IPS-20b (cell line): ENCODE data around the gene TRA2B.
A peak's percentile ranks its signal among the peaks of the same experiment; 100 is the strongest.

ENCODE experiments used
- H3K27ac ChIP-seq: one replicate; pipeline ENCODE4 v1.5.1; 2013; ENCODE audit warnings: low read length
- H3K27me3 ChIP-seq: 2 replicates; pipeline ENCODE4 v1.6.1; 2013; ENCODE audit warnings: mild to moderate bottlenecking, low read length, inconsistent platforms; ENCODE audit not compliant: insufficient read depth
- H3K36me3 ChIP-seq: 2 replicates; pipeline ENCODE4 v1.6.1; 2013; ENCODE audit warnings: low read depth, mild to moderate bottlenecking, inconsistent platforms, low read length, moderate library complexity; ENCODE audit not compliant: insufficient read depth
- H3K4me1 ChIP-seq: 2 replicates; pipeline ENCODE4 v1.6.1; 2013; ENCODE audit warnings: mild to moderate bottlenecking, control low read depth, inconsistent platforms, low read length, moderate library complexity; ENCODE audit not compliant: insufficient read depth
- H3K4me3 ChIP-seq: 2 replicates; pipeline ENCODE4 v1.5.1; 2013; ENCODE audit warnings: mild to moderate bottlenecking, low read length, inconsistent platforms
- H3K9ac ChIP-seq: 2 replicates; pipeline ENCODE4 v1.6.1; 2013; ENCODE audit warnings: low read depth, mild to moderate bottlenecking, inconsistent platforms, low read length, moderate library complexity
- H3K9me3 ChIP-seq: 2 replicates; pipeline ENCODE4 v1.6.1; 2013; ENCODE audit warnings: mild to moderate bottlenecking, low read depth, low read length, inconsistent platforms; ENCODE audit not compliant: insufficient read depth

The TRA2B gene

DNA sequence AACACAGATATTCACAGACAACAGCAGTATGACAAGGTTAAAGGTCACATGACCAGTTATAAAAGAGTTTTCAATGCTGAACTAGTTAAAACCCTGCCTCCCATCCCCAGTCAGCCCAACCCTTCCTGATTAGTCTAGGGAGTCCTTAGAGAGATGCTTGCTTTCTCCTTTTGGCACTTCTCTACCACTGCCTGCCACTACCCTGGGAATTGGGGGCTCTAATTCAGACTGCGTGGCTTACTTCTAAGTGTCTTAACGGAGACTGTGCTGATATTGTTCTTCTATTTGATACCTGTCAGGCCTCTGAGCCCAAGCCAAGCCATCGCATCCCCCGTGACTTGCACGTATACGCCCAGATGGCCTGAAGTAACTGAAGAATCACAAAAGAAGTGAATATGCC lies 11.7 kb upstream of the TRA2B start:
- Histone ChIP-seq H3K27me3 (no peaks in the 10 kb centered on the region), H3K27ac (no peak overlapping the region), H3K9ac (no peak overlapping the region)

DNA sequence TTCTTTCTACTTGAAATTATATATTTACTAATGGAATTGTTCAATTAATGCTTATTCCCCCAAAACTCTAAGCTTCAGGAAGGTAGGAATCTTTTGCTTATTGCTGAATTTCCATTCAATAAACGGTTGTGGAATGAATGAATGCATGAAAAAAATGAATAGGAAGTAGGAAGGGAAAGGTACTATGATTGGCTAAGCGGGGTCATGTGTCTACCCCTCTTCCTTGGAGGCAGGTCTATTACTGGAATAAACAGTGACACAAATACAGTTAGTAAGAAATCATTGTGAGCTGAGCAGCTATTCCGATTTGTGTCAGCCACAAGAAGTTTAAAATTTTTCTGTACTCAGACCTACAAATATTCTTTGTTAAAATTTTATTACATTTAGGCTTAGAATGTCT lies 10.5 kb upstream of the TRA2B start:
- H3K4me3 ChIP-seq: no peak overlapping the region
- no peaks in the 10 kb centered on the region for H3K9me3 ChIP-seq
- H3K27ac ChIP-seq: no peak overlapping the region
- no peaks in the 10 kb centered on the region for H3K27me3 ChIP-seq
- H3K9ac ChIP-seq: no peak overlapping the region
- H3K4me1 ChIP-seq: peaks cover 1% of the 10 kb centered on the region
- H3K36me3 ChIP-seq: no peaks in the 10 kb centered on the region

More for the DNA sequence above, 11.7 kb upstream of the TRA2B start:
- no peaks in the 10 kb centered on the region for H3K36me3 ChIP-seq
- H3K4me1 ChIP-seq: no peaks in the 10 kb centered on the region
- no peak overlapping the region for H3K4me3 ChIP-seq
- no peaks in the 10 kb centered on the region for H3K9me3 ChIP-seq

DNA sequence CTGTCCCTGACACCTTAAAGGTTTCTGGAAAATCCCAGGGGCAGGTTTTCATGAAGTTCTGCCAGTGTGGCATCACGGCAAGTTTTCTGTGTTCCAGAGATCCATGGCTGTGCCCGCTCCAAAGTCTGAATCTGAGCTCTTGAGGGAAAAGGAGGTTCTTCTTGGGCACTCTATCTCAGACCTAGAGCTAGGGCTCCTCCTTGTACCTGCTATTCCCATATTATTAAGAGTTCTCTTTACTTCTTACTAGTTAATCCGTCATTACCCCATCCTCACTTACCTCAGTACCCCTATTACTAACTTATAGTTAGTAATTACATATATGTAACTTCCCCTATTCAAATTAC lies 5.9 kb upstream of the TRA2B start:
- Histone ChIP-seq H3K27me3 (no peaks in the 10 kb centered on the region), H3K4me1 (peaks cover 5% of the 10 kb centered on the region), H3K9me3 (no peaks in the 10 kb centered on the region), H3K36me3 (no peaks in the 10 kb centered on the region), H3K27ac (no peak overlapping the region), H3K9ac (no peak overlapping the region), H3K4me3 (no peak overlapping the region)

DNA sequence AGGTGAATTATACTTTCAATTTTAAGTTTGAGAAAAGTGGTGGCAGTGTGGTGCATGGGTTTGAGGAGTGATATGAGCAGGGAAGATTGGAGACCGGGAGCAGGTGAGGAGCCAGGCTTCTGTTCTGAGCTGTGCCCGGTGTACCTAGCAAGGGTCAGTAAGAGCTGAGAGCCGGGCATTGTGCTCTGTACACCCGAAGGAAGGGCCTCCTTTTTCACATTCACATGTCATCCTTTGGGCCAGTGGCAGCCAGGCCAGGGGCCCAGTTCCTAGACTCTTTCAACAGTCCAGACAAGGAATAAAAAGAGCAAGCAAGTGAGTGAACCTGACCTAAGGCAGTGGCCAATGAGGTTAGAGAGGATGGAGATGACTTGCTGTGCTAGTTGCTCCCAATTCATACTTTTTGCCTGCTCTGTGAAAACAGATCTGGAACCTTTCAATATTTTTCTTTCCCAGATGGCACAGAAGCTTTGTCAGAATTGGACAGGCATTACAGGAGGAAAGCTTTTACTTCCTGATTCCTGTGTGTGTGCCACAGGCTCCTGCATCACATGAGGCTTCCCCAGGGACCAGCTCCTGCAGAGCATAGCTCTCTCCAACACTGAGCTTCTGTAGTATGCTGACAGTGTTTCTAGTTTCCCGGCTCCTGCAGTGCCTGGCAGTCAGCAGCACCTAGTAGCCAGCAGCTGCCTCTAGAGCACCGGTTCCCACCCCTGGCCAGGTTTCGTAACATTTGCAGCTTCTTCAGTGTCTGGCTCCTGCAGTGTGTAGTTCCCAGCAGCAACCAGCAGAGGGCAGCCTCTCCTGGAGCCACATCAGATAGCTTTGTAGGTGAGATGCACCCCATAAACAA lies 5.3 kb upstream of the TRA2B start:
- H3K9ac ChIP-seq: peak overlapping the region; percentile 30; the same call in 1 of the 2 replicates
- no peaks in the 10 kb centered on the region for H3K27me3 ChIP-seq
- no peaks in the 10 kb centered on the region for H3K9me3 ChIP-seq
- H3K27ac ChIP-seq: no peak overlapping the region
- H3K4me3 ChIP-seq: no peak overlapping the region
- H3K4me1 ChIP-seq: peaks cover 5% of the 10 kb centered on the region
- no peaks in the 10 kb centered on the region for H3K36me3 ChIP-seq

DNA sequence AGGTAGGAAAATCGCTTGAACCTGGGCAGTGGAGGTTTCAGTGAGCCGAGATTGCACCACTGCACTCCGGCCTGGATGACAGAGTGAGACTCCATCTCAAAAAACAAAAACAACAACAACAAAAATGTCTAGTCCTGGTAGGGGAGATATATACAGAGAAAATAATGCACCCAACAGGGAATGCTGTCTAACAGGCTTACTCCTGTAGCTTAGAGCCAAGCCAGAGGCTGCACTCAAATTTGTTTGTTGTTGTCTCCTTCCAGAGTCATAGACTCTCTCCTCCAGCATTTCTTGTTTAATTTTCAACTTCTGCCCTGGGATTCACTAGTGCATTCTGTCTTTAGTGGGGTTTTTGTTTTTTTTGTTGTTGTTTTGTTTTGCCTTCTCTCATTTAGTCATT lies 4.6 kb upstream of the TRA2B start:
- Histone ChIP-seq H3K36me3 (peaks cover 3% of the 10 kb centered on the region; the same call in 1 of the 2 replicates), H3K4me1 (peaks cover 5% of the 10 kb centered on the region), H3K9me3 (no peaks in the 10 kb centered on the region), H3K27ac (no peak overlapping the region), H3K27me3 (no peaks in the 10 kb centered on the region), H3K4me3 (no peak overlapping the region), H3K9ac (no peak overlapping the region)

DNA sequence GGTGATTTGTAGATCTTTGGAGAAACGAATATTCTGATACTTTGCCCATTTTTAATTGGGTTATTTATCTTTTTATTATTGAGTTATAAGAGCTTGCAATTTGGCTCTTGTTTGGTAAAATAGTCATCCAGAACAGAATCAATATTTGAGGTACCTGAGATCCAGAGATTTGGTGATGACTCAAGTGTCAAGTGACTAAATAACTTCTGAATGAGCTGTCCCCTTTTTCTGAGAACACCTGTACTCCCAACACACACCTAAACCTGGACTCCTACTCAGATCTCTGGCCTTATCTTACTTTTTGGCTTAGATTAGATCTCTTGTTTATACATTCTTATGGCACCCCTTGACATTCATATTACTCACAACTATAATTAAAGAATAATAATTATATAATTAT lies 3.1 kb upstream of the TRA2B start:
- H3K36me3 ChIP-seq: peaks cover 7% of the 10 kb centered on the region; the same call in 1 of the 2 replicates
- no peak overlapping the region for H3K4me3 ChIP-seq
- no peak overlapping the region for H3K27ac ChIP-seq
- H3K27me3 ChIP-seq: no peaks in the 10 kb centered on the region
- H3K9me3 ChIP-seq: no peaks in the 10 kb centered on the region
- H3K4me1 ChIP-seq: peaks cover 5% of the 10 kb centered on the region
- no peak overlapping the region for H3K9ac ChIP-seq

DNA sequence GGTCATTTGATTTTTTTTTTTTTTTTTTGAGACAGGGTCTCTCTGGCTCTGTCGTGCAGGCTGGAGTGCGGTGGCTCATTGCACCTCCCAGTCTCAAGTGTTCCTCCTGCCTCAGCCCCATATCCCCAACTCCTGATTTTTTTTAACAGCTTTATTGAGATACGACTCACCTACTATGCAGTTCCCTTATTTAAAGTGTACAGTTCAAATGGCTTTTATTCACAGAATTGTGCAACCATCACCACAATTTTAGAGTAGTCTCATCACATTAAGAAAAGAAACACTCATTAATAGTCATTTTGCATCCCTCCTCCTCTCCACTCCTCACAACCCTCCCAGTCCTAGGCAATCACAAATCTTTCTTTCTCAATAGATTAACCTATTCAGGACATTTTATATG lies 1.9 kb upstream of the TRA2B start:
- Histone ChIP-seq H3K4me1 (peaks cover 5% of the 10 kb centered on the region), H3K9me3 (no peaks in the 10 kb centered on the region), H3K9ac (no peak overlapping the region), H3K27ac (no peak overlapping the region), H3K36me3 (peaks cover 9% of the 10 kb centered on the region; the same call in 1 of the 2 replicates), H3K27me3 (no peaks in the 10 kb centered on the region), H3K4me3 (no peak overlapping the region)

DNA sequence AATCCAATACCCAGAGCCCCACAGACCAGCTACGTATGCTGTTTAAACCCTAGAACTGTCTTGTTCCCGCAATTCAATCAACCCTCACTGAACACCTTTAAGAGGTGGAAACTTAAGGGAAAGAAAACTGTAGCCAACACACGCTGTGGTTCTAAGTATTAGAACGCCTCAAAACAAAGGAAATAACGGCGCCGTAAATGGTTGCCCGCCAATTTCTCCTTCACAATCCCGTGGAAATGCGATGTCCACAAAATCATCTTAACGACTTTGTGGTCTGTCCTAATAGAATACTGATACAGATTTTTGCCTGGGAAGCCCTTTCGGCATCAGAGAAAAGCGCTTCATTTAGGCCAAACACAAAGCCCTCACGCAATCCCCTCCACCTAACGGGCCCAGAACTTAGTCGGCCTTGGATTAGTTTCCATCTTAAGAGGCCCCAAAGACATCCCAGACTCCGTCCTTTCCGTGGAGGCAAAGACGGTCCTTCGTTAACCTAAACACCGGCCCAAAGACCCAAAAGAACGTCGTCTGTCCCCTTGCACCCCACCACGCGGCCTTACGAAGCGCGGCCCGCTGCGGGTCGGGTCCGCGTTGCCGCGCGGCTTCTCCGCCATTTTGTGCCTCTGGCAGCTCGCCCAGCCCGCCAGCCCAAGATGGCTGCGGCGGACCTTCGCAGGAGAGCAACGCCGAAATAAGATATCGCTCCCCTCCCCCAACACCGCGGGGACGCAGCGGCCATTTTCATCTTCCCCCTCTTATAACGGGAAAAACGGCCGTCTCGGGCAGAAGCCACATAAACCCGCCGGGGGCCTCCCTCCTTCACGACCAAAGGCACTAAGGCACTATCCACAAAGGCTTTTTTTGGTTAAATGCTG lies 763 bp downstream of the TRA2B start:
- H3K27me3 ChIP-seq: no peaks in the 10 kb centered on the region

DNA sequence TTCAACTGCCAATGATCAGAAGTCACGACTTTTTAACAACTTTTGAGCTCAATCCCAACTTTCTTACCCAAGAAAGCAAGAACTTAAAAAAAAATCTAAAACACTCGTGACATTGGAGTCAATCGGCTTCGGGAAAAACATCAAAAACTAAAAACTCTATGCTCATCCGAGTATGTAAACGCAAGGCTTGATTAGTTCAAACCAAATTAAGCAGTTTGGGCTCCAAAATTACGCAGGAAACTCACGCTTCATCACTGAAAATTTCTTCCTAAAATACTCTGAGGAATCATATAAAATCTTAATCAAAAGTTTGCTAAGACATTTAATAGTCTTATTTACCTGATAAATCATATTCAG lies 1.6 kb downstream of the TRA2B start:
- Histone ChIP-seq H3K9me3 (no peaks in the 10 kb centered on the region), H3K27me3 (no peaks in the 10 kb centered on the region), H3K4me3 (peak overlapping the region; percentile 88), H3K27ac (peak overlapping the region; percentile 92), H3K9ac (peak overlapping the region; percentile 100), H3K4me1 (peaks cover 15% of the 10 kb centered on the region), H3K36me3 (peaks cover 22% of the 10 kb centered on the region)

More for the DNA sequence above, 763 bp downstream of the TRA2B start:
- peak overlapping the region; percentile 100 for H3K9ac ChIP-seq
- peak overlapping the region; percentile 92 for H3K27ac ChIP-seq
- H3K36me3 ChIP-seq: peaks cover 15% of the 10 kb centered on the region; the same call in 1 of the 2 replicates
- peak overlapping the region; percentile 88 for H3K4me3 ChIP-seq
- H3K9me3 ChIP-seq: no peaks in the 10 kb centered on the region
- peaks cover 7% of the 10 kb centered on the region; the same call in 1 of the 2 replicates for H3K4me1 ChIP-seq

DNA sequence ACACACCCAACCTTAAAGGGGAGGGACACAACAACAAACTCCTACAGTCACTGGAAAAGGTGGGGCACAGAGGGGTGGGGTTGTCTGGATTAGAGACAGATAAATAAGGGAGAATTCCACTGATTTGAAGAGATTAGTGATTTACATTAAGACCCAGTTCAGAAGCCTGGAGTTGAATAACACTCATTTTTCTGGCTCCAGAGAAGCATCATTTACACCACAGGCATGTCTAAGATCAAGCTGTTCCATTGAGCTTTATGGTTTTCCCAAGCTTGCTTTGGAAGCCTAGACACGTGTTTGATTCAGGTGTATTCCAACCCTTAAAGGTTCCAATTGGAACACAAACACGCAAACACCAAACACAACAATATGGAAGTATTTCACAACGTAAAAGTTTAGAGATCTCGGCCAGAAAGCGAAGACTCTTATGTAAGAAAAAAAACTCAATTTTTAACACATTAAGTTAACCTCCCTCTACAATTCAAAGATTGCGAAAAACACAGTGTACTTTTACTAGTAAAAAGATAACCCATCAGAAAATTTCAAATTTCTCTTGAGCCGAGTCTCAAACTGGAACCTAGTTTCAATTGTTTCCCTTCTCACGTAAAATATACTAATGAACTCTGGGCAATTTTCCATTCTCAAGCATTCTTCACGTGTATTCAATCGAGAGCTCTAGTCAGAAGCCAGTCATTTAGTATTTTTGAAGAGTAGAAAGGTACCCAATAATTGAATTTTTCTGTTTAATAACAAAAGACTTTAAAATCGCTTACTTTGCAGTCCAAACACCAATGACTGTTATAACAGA lies 2.1 kb downstream of the TRA2B start:
- Histone ChIP-seq H3K27ac (no peak overlapping the region), H3K4me3 (peak overlapping the region; percentile 88)

DNA sequence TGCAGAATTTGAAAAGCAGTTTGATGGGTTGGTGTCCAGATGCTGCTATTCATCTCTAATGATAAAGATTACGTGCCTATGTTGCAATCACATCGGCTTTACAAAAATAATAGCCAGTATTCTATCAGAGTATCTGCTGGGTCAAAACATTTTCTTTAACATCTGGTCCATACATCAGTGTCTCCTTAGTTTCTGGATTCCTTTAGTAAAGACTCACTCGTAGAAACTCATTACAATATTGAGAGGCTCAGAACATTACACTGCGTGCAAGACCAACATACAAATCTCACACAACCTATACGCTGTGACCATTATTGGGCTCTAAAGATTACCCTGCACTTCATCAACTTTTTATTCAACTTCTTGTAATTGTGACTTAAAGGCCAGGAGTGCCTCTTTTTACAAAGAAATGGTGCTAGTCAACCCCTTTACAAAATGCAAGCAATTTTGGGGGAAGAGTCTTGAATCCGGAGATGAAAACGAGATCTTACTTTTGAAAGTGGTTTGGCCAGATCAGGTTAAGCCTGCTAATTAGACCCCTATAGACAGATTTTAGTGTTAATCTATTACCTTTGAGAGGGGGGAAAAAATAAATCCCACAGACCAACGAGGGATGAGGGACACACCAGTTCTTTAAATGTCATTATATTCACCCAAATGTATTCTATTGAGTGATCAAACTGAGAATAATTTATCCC lies 2.9 kb downstream of the TRA2B start:
- no peaks in the 10 kb centered on the region for H3K27me3 ChIP-seq
- peaks cover 36% of the 10 kb centered on the region for H3K36me3 ChIP-seq
- H3K4me3 ChIP-seq: peak overlapping the region; percentile 88
- H3K4me1 ChIP-seq: peaks cover 29% of the 10 kb centered on the region
- no peak overlapping the region for H3K27ac ChIP-seq
- H3K9me3 ChIP-seq: no peaks in the 10 kb centered on the region
- H3K9ac ChIP-seq: peak overlapping the region; percentile 100

More for the DNA sequence above, 2.1 kb downstream of the TRA2B start:
- H3K36me3 ChIP-seq: peaks cover 28% of the 10 kb centered on the region
- no peaks in the 10 kb centered on the region for H3K27me3 ChIP-seq
- no peaks in the 10 kb centered on the region for H3K9me3 ChIP-seq
- H3K4me1 ChIP-seq: peaks cover 21% of the 10 kb centered on the region
- peak overlapping the region; percentile 100 for H3K9ac ChIP-seq
